A549 (cell line): ENCODE data around the gene AFAP1L2. TPM values are rescaled to one million over a fixed set of nuclear protein-coding genes. Genes with fewer than 3 reads are reported as not detected.

Experiments used
- ATAC-seq, 2 experiments: fragments of 200-7000 bp in 1 of 2; fragments of >200 bp in 1 of 2; cut with Nextera tagmentation in 1 of 2; cut with Tn5 transposase in 1 of 2; 3 replicates each; pipeline versions ENCODE4 v1.8.0 to v1.9.1; 2018 to 2020; ENCODE audit warnings: mild to moderate bottlenecking in 1 of 2, moderate library complexity in 1 of 2
- CTCF ChIA-PET: fragments of 300-600 bp; sonication (Branson Sonifier 250); formaldehyde crosslinking; extraction: SDS; loops from one replicate; lab custom pipeline; 2021; ENCODE audit warnings: antibody characterized with exemption, inconsistent platforms; lab: Yijun Ruan, JAX
- POLR2A ChIA-PET: fragments of 350-600 bp; formaldehyde crosslinking; extraction: SDS; loops from one replicate; lab custom pipeline; 2021; ENCODE audit warnings: antibody characterized with exemption, inconsistent platforms; lab: Yijun Ruan, JAX
- DNase-seq, 2 experiments: peaks; one replicate each; pipeline versions ENCODE4 v3.0.0 to v3.0.0-alpha.2; 2011 to 2016; ENCODE audit warnings: low read depth in 1 of 2, low spot score in 1 of 2
- FAIRE-seq: peaks from 2 replicates; lab custom pipeline; 2011; peaks lifted over from hg19 to GRCh38; lab: Jason Lieb, UNC
- H3K27ac ChIP-seq, 2 experiments: fragments of >200 bp; sonication (Bioruptor Twin); formaldehyde crosslinking; 3 replicates each; pipeline ENCODE4 v1.5.1; 2016 to 2017
- H3K4me1 ChIP-seq: fragments of >200 bp; sonication (Bioruptor Twin); formaldehyde crosslinking; 3 replicates; pipeline ENCODE4 v1.6.1; 2016
- H3K4me2 ChIP-seq: fragments of >200 bp; sonication (Bioruptor Twin); formaldehyde crosslinking; 3 replicates; pipeline ENCODE4 v1.6.1; 2016
- H3K4me3 ChIP-seq: fragments of >200 bp; sonication (Bioruptor Twin); formaldehyde crosslinking; 3 replicates; pipeline ENCODE4 v1.5.1; 2016
- H3K9me3 ChIP-seq: fragments of >200 bp; sonication (Bioruptor Twin); formaldehyde crosslinking; 3 replicates; pipeline ENCODE4 v1.6.1; 2016
- CHD2 ChIP-seq: fragments of 150-350 bp; IDR thresholded peaks from 2 replicates; pipeline ENCODE4 v1.6.1; 2014; ENCODE audit warnings: low read length; ENCODE audit not compliant: partially characterized antibody
- EHMT2 ChIP-seq: fragments of 200-600 bp; sonication (generic); IDR thresholded peaks from 2 replicates; pipeline ENCODE4 v1.6.1; 2016; ENCODE audit warnings: antibody characterized with exemption, low read depth, mild to moderate bottlenecking, moderate library complexity
- FOSB ChIP-seq: fragments of 250-450 bp; sonication (Bioruptor Pico); IDR thresholded peaks from 2 replicates; pipeline ENCODE4 v1.5.0; 2020; ENCODE audit warnings: mild to moderate bottlenecking, moderate library complexity
- FOSL2 ChIP-seq, 2 experiments: fragments of 450-650 bp in 1 of 2; fragments of >200 bp in 1 of 2; sonication (Bioruptor Twin) in 1 of 2; formaldehyde crosslinking; IDR thresholded peaks; 2 replicates each; pipeline versions ENCODE4 v1.5.0 to v1.6.1; 2016 to 2020; ENCODE audit warnings: mild to moderate bottlenecking in 1 of 2, moderate library complexity in 1 of 2
- FOXS1 ChIP-seq: fragments of 250-450 bp; sonication (Bioruptor Pico); IDR thresholded peaks from 2 replicates; pipeline ENCODE4 v1.5.0; 2020; ENCODE audit warnings: mild to moderate bottlenecking, moderate library complexity
- JUN ChIP-seq, 2 experiments: fragments of >200 bp; sonication (Bioruptor Twin); formaldehyde crosslinking; IDR thresholded peaks; 2 replicates in 1 of 2; 3 replicates in 1 of 2; pipeline ENCODE4 v1.6.1; 2016 to 2017
- KDM1A ChIP-seq: fragments of 200-600 bp; sonication (generic); IDR thresholded peaks from 2 replicates; pipeline ENCODE4 v1.6.1; 2016; ENCODE audit warnings: low read depth, mild to moderate bottlenecking
- MAFK ChIP-seq: fragments of 450-650 bp; IDR thresholded peaks from 2 replicates; pipeline ENCODE4 v1.6.1; 2014; ENCODE audit not compliant: partially characterized antibody
- MYC ChIP-seq: IDR thresholded peaks from 2 replicates; pipeline ENCODE4 v1.6.1; 2012; ENCODE audit warnings: mild to moderate bottlenecking, inconsistent platforms, low read length, improper control_type of control experiment, borderline replicate concordance
- NFE2L2 ChIP-seq: fragments of 150-350 bp; conservative IDR thresholded peaks from 2 replicates; pipeline ENCODE4 v1.6.1; 2014; ENCODE audit warnings: low read length
- NR3C1 ChIP-seq: fragments of >200 bp; sonication (Bioruptor Twin); formaldehyde crosslinking; IDR thresholded peaks from 3 replicates; pipeline ENCODE4 v1.6.1; 2017
- POLR2A ChIP-seq: IDR thresholded peaks from 2 replicates; pipeline ENCODE4 v1.6.1; 2012; ENCODE audit warnings: mild to moderate bottlenecking, low read length
- POLR2AphosphoS2 ChIP-seq: conservative IDR thresholded peaks from 2 replicates; pipeline ENCODE4 v1.6.1; 2012; ENCODE audit warnings: low read length, improper control_type of control experiment, inconsistent platforms
- RARB ChIP-seq: fragments of 250-450 bp; sonication (Bioruptor Pico); IDR thresholded peaks from 2 replicates; pipeline ENCODE4 v1.8.0; 2021; ENCODE audit warnings: mild to moderate bottlenecking, moderate library complexity
- RFX5 ChIP-seq: fragments of 450-650 bp; IDR thresholded peaks from 2 replicates; pipeline ENCODE4 v1.7.1; 2014; ENCODE audit warnings: antibody characterized with exemption, mild to moderate bottlenecking, moderate library complexity
- RNF2 ChIP-seq: fragments of 200-600 bp; sonication (generic); IDR thresholded peaks from 2 replicates; pipeline ENCODE4 v1.6.1; 2016; ENCODE audit warnings: low read depth, mild to moderate bottlenecking, antibody characterized with exemption, moderate library complexity, borderline replicate concordance
- ZC3H11A ChIP-seq: fragments of 450-650 bp; IDR thresholded peaks from 2 replicates; pipeline ENCODE4 v1.6.1; 2014; ENCODE audit warnings: antibody characterized with exemption, mild to moderate bottlenecking
- ZFP36 ChIP-seq: fragments of 450-650 bp; IDR thresholded peaks from 2 replicates; pipeline ENCODE4 v1.6.1; 2014; ENCODE audit warnings: borderline replicate concordance; ENCODE audit not compliant: partially characterized antibody
- WGBS: methylation state at CpG from one replicate; pipeline ENCODE4 v1.1.6; 2017; ENCODE audit errors: missing lambda C conversion rate; 5-methylcytosine and 5-hydroxymethylcytosine counted together
- polyA plus RNA-seq, 4 experiments: library from polyadenylated mRNA; depleted of rRNA in 3 of 4; stranded (reverse); fragments of >200 nt; fragmentation: RNase III in 1 of 4; extraction: RNeasy Plus Mini Kit Qiagen cat#74134 plus additional on column Dnase treatment in 1 of 4; gene quantifications; 2 replicates in 3 of 4; 3 replicates in 1 of 4; pipeline ENCODE4 v1.2.3, GENCODE V29; 2011 to 2017
- TF ChIP-seq, protein P1 (sequence below): fragments of 250-450 bp; sonication (Bioruptor Pico); IDR thresholded peaks from 2 replicates; pipeline ENCODE4 v1.5.0; 2020; ENCODE audit warnings: low read depth, mild to moderate bottlenecking, moderate library complexity
- TF ChIP-seq, protein P2 (sequence below): IDR thresholded peaks from 2 replicates; pipeline ENCODE4 v1.6.1; 2012
- TF ChIP-seq, protein P3 (sequence below): fragments of >200 bp; sonication (Bioruptor Twin); formaldehyde crosslinking; IDR thresholded peaks from 3 replicates; pipeline ENCODE4 v1.6.1; 2016
- TF ChIP-seq, protein P4 (sequence below): fragments of 450-650 bp; IDR thresholded peaks from 2 replicates; pipeline ENCODE4 v1.6.1; 2014; ENCODE audit warnings: antibody characterized with exemption

The AFAP1L2 gene
- polyA plus RNA-seq, 2 of the 4 experiments (the other 2 are of a cell fraction): 19.6 to 27.3 TPM

DNA sequence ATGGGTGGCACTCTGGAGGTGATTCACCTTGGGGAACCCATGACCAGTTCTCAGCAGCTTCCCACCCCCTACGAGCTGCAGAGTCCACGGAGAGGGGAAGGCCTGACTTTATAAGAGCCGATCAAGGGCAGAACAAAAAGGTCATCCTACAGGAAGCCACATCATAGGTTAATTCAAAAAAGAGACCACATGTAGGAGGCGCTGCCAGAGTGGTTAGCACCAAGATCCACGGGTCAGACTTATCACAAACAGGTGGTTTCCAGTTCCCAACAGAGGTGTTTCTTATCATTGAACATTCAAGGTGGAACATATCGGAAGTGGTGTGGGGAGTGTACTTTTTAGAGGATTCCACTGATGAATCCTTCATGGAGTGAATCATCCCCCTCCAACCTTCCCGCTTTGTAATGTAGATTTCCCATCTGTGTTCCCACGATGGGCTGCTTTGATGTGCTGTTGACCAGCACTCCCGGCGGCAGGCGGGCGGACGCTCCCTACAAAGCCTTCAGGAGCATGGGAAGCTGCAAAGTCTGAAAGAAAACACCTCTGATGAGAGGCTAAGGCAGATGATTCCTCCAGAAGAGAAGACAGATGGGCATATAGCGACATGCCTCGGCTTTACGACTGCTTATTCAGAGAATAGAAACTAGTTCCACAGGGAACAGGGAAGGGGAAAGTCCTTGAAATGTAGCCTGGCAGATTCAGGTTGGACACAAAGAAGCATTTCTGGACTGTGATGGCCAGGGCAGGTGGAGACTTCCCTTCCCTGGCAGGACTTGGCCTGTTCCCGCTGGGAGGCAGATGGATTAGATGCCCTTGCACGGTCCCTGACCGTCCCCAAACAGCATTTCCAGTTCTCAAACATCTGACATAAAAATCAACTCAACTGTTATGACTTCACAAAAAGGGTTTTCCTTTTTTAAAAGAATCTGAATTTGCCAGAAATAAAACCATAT lies 66.5 kb downstream of the AFAP1L2 start:
- ChIA-PET CTCF (interaction anchor here (0.7 to 2.9 kb wide), 2 partner anchors 11 to 34 kb away, joined by 3 to 9 read pairs; no protein-coding TSS in a partner anchor), POLR2A (no interaction called here)
- H3K4me2 ChIP-seq: no peak overlapping the region
- no peak for FAIRE-seq
- TF ChIP-seq NR3C1: no peak
- TF ChIP-seq, protein P1, sequence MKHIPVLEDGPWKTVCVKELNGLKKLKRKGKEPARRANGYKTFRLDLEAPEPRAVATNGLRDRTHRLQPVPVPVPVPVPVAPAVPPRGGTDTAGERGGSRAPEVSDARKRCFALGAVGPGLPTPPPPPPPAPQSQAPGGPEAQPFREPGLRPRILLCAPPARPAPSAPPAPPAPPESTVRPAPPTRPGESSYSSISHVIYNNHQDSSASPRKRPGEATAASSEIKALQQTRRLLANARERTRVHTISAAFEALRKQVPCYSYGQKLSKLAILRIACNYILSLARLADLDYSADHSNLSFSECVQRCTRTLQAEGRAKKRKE (CRISPR knock-in tag): no peak
- no peak for TF ChIP-seq FOSB (CRISPR knock-in tag)
- no peak for TF ChIP-seq ZC3H11A
- TF ChIP-seq, protein P2, sequence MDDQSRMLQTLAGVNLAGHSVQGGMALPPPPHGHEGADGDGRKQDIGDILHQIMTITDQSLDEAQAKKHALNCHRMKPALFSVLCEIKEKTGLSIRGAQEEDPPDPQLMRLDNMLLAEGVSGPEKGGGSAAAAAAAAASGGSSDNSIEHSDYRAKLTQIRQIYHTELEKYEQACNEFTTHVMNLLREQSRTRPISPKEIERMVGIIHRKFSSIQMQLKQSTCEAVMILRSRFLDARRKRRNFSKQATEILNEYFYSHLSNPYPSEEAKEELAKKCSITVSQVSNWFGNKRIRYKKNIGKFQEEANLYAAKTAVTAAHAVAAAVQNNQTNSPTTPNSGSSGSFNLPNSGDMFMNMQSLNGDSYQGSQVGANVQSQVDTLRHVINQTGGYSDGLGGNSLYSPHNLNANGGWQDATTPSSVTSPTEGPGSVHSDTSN: no peak
- no peak for TF ChIP-seq NFE2L2
- TF ChIP-seq EHMT2: no peak
- TF ChIP-seq RFX5: no peak
- no peak for TF ChIP-seq JUN (IDR thresholded peaks at IDR 0.05)
- TF ChIP-seq, protein P3, sequence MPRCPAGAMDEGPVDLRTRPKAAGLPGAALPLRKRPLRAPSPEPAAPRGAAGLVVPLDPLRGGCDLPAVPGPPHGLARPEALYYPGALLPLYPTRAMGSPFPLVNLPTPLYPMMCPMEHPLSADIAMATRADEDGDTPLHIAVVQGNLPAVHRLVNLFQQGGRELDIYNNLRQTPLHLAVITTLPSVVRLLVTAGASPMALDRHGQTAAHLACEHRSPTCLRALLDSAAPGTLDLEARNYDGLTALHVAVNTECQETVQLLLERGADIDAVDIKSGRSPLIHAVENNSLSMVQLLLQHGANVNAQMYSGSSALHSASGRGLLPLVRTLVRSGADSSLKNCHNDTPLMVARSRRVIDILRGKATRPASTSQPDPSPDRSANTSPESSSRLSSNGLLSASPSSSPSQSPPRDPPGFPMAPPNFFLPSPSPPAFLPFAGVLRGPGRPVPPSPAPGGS: no peak
- TF ChIP-seq POLR2AphosphoS2: no peak
- no peak for TF ChIP-seq MYC
- no peak for TF ChIP-seq RNF2
- TF ChIP-seq MAFK: no peak
- TF ChIP-seq RARB (CRISPR knock-in tag): no peak
- TF ChIP-seq ZFP36: no peak
- TF ChIP-seq, protein P4, sequence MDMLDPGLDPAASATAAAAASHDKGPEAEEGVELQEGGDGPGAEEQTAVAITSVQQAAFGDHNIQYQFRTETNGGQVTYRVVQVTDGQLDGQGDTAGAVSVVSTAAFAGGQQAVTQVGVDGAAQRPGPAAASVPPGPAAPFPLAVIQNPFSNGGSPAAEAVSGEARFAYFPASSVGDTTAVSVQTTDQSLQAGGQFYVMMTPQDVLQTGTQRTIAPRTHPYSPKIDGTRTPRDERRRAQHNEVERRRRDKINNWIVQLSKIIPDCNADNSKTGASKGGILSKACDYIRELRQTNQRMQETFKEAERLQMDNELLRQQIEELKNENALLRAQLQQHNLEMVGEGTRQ: no peak
- no peak for TF ChIP-seq KDM1A
- no peak for TF ChIP-seq FOSL2 (IDR thresholded peaks at IDR 0.05)
- TF ChIP-seq FOSL2 (CRISPR knock-in tag; IDR thresholded peaks at IDR 0.05): no peak
- no peak overlapping the region for H3K27ac ChIP-seq
- H3K9me3 ChIP-seq: no peaks in the 10 kb centered on the region
- no peak for DNase-seq
- H3K4me3 ChIP-seq: no peak overlapping the region
- no peak for ATAC-seq
- no peaks in the 10 kb centered on the region for H3K4me1 ChIP-seq
- WGBS: 90% methylated on average over 19 of the region's 19 CpGs

DNA sequence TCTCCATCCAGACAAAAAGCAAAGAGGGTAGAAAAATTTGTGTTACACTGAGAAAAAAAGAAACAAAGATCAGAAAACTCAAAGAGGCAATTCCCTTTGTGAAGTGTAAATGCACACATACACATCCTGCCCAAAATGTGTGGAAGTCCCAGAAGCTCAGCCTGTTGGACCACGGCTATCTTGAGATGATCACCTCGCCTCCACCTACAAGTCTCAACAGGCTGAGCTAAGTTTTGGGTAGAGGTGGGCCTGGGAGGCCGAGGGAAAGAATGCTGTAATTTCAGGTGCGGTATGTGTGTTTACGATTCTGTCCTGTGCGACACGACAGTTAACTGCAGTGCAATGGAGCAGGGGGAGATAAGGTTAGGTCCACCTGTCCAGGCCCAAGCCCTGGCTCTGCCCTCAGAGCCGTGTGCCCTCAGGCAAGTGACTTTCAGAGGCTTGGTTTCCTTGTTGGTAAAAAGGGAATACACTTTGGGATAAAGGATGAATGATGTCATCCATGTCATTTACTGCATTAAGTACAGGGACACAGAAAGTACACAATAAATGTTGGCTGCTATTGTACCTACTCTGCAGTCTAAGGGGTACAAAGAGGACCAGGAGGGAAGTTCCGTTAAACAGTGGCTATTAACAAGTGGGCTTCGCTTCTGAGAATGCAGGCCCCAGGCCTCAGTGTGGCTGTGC lies 67.3 kb downstream of the AFAP1L2 start:
- POLR2A ChIA-PET: no interaction called here
- Histone ChIP-seq H3K27ac (no peak overlapping the region), H3K4me2 (no peak overlapping the region), H3K9me3 (no peaks in the 10 kb centered on the region), H3K4me1 (no peaks in the 10 kb centered on the region), H3K4me3 (no peak overlapping the region)
- no peak for TF ChIP-seq CHD2
- TF ChIP-seq NR3C1: no peak
- TF ChIP-seq, protein P1 (CRISPR knock-in tag): no peak
- TF ChIP-seq POLR2A: no peak
- TF ChIP-seq FOXS1 (CRISPR knock-in tag): no peak
- 86% methylated on average over 10 of the region's 10 CpGs for WGBS
- DNase-seq (no peak), ATAC-seq (no peak), FAIRE-seq (no peak)
- CTCF ChIA-PET: interaction anchor here (0.8 to 2.9 kb wide), 3 partner anchors 10 to 49 kb away, joined by 3 to 9 read pairs (median 3); no protein-coding TSS in a partner anchor
